NCI-H2029 (cell line): ENCODE measurements around the gene DYDC2.
"Not testable (repeated sequence)": the region's sequence is repeated elsewhere in the genome, so short reads cannot be mapped to it uniquely, and the experiment has no call there.

Experiments used
- DNase-seq: peaks from one replicate; lab custom pipeline; 2025; lab: John Stamatoyannopoulos, UW

Gene DYDC2

DNA sequence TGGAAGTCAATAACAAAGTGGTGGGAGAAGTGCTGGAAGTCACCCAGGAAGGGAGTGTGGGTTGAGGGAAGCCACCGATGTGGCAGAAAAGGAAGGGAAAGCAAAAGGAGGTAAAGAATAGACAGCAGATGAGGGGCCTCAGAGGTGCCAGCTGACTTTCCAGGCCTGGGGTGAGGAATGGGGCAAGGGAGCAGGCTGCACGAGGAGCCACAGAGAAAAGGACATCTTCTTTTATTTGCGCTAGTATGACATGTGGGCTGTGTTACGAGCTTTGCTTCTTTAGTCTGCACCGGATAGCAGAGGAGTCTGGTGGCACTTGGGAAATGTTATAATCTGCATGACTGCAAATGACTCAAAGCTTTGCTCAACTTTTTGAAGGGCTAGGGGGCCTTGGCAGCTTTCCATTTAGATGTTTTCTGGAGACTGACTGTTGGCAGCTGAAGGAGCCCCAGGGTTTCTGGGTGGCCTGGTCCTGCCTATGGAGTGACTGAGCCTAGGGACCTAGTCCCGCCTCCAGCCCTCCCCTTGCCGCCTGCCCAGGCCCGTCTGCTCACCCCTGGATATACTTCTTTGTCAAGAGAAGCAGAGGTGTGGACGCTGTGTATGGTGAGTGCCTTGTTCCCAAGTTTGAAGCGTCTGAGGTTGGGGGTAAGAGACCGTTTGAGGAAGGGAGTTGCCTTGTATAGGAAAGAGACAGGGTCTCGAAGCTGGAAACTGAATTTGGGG is 56.9 kb downstream of the DYDC2 start:
- no peak for DNase-seq

DNA sequence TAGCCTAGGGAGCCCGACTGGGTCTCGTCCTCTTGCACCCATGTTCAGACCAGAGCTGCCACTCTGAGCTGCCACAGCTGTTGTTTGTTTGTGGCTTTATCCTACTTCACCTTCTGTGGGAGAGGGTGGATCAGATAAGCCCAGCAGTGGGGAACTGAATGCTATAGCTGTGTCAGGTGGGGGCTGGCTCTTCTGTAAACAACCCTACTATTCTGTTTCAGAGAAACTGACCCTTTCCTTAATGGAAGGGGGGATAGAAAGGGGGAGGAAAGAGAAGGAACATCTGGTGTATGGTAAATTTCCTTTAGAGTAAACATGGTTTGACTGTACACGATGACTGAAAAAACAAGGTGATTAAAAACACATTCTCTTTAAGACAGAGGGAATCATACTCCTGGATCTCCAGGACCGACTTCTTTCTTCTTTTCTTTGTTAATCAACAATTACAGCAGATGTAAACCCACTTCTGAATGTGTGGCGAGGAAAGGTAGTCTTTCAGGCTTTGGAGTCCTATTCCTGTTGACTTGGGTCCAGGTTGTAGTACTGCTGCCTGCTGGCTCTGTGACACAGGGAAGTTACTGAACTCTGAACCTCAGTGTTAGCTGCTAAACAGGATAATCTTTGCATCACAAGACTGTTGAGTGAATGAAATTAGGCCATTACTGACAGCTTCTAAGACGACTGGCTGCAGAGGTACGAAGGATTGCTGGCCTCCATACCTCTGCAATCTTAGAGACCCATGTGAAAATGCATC is 57.7 kb downstream of the DYDC2 start:
- no peak for DNase-seq

DNA sequence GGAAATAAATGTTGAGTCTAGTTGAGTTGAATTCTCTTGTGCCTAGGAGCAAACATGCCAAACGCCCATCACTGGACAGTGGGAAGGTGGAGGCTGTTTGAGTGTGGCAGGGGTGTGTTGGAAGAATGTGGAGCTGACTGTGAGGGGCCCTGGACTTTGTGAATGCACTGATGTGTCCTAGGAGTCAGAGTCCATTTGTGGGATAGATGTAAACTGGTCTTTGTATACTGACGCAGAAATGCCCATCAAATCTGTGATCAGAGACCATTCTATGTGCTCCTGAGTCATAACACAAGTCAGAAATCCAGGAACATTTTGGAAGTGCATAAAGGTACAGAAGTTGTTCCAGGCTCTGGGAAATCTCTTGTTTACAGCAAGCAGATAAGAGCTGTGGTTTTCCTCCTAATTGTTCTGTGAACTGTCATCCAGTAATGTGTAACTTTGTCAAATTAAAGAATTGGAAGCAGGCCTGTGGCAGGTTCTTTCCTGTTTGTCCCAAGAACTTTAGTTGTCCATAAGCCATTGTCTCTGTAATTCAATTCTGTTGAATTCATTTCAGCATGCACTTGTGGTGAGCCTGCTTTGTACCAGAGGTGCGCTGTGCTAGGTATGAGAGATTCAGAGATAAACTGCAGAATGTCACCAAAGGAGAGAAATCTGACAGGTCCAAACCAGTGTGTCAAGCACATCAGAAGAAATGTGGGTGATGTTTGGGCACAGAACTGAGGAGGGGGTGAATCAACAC is 59.3 kb downstream of the DYDC2 start:
- DNase-seq: no peak

DNA sequence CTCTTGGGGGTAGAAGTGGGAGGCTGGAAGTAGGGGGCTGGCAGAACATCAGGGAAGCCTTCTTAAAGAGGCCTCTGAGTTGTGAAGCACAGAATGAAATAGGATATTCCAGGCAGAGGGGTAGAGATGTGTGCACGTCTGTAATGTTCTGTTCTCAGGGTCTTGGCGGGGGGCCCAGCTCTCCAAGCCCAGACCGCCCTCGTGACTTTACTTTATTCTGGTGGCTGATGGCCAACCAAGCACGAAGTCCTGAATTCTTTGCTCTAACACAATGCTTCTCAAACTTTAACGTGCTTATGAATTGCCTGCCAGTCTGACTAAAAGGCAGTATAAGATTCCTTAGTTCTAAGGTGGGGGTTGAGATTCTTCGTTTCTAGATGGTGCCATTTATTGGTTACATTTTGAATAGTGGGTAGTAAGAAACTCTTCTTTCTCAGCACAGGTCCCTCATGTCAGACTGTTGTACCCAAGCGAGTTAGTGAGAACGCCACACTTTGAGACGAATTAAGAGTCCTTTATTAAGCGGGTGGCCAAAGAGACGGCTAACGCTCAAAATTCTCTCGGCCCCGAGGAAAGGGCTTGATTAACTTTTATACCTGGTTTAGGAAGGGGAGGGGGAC is 60.0 kb downstream of the DYDC2 start:
- DNase-seq: no peak

DNA sequence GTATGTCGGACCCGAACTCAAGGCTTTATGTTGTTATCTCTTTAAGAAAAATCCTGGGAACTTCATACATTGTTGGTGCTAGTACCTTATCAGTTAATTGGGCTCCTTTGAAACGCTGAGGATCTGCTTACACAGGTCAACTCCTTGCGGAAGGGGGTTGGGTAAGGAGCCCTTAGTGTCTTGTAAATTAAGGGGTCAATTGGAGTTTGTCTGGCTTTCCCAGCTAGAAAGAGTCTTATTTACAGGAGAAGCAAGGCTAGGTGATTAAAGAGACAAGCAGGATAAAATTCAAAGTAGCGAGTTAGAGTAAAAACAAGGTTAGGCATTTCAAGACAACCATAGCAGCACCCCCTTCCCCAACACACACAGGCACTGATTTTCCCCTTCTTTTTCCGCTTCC is 60.7 kb downstream of the DYDC2 start:
- DNase-seq: not testable (repeated sequence)
